ENCODE data around the gene RPS19BP1. TPM values are rescaled to one million over a fixed set of nuclear protein-coding genes. Genes with fewer than 3 reads are reported as not detected.

Gene RPS19BP1
- total RNA-seq, 1 experiment from 2014 or later: 80.4 TPM

GRCh38 chr22:39514373-39514973 lies 18.1 kb downstream of the RPS19BP1 start:
- H3K9me2 ChIP-seq (ENCODE audit: insufficient read depth): no peaks in the 10 kb centered on the region
- H3K4me2 ChIP-seq (ENCODE audit: low read length): no peak overlapping the region
- no peak overlapping the region for H3K4me3 ChIP-seq (replicated peaks in 1 of 2; ENCODE audit: low read depth in 1 of 2, low read length in 2 of 2)
- peaks cover 66% of the 10 kb centered on the region for H3K79me2 ChIP-seq (ENCODE audit: insufficient read depth, low read length)
- ChIA-PET POLR2A (interaction anchor here (1.0 to 1.5 kb wide), 3 partner anchors 10 to 12 kb away, joined by 4 to 12 read pairs (median 5); partner anchors contain the start of gene MIEF1), RAD21 (ENCODE audit: low non-redundant PET in 1 of 2, low total read pairs in 2 of 2, uncharacterized antibody in 2 of 2, unreplicated experiment in 2 of 2) (no interaction called here), CTCF (interaction anchor here (0.6 to 2.2 kb wide), 8 partner anchors 10 to 379 kb away, joined by 3 to 19 read pairs (median 4); partner anchors contain the start of genes MIEF1 and TAB1)
- H4K20me1 ChIP-seq (ENCODE audit: insufficient read depth): peaks cover 9% of the 10 kb centered on the region; the same call in 1 of the 2 replicates
- H3K36me3 ChIP-seq (ENCODE audit: control insufficient read depth in 1 of 2, insufficient read depth in 2 of 2, low read length in 2 of 2): peaks cover 51 to 69% of the 10 kb centered on the region in 2 experiments
- DNase-seq (ENCODE audit: low read depth, low spot score): no peak
- H2AFZ ChIP-seq (ENCODE audit: low read depth, low read length, poor library complexity, severe bottlenecking): no peak overlapping the region
- ATAC-seq: peak; percentile 51; the same call in 1 of the 2 replicates
- peaks cover 10 to 20% of the 10 kb centered on the region in 2 experiments for H3K4me1 ChIP-seq (ENCODE audit: control insufficient read depth in 1 of 2, insufficient read depth in 2 of 2, low read length in 2 of 2)
- no peaks in the 10 kb centered on the region for H3K27me3 ChIP-seq (ENCODE audit: insufficient read depth, low read length)
- peak; percentile 53; the same call in 1 of the 2 replicates for TF ChIP-seq RAD21 (IDR thresholded peaks at IDR 0.05; ENCODE audit: low read depth)
- no peak for TF ChIP-seq EGR1 (IDR thresholded peaks at IDR 0.05; ENCODE audit: low read depth)
- TF ChIP-seq CTCF (IDR thresholded peaks at IDR 0.05 in 2 of 3, conservative IDR thresholded peaks at IDR 0.05 in 1 of 3; ENCODE audit: borderline replicate concordance in 1 of 3, insufficient read depth in 1 of 3, low read depth in 2 of 3, low read length in 2 of 3): peak; percentile 64 to 84 (median 80); a peak in 5 of 6 replicates
- no peak for TF ChIP-seq YY1 (IDR thresholded peaks at IDR 0.05; ENCODE audit: extremely low read depth, insufficient replicate concordance, low read depth, low read length)
- intact Hi-C loops (cut with micrococcal nuclease): no loop called here
- no peak overlapping the region for H3K9ac ChIP-seq (ENCODE audit: low read length)
- no peak overlapping the region for H3K27ac ChIP-seq (ENCODE audit: low read depth, low read length)
- TSS peak; percentile 19 for BruUV-seq (replicated peaks)
- no peaks in the 10 kb centered on the region for H3K9me3 ChIP-seq (ENCODE audit: control insufficient read depth in 1 of 2, insufficient read depth in 1 of 2, low read depth in 1 of 2, low read length in 2 of 2)

- H3K4me2 ChIP-seq (ENCODE audit: low read length): no peak overlapping the region
- ChIA-PET RAD21 (ENCODE audit: low non-redundant PET in 1 of 2, low total read pairs in 2 of 2, uncharacterized antibody in 2 of 2, unreplicated experiment in 2 of 2) (no interaction called here), POLR2A (interaction anchor here (1.0 to 1.5 kb wide), 3 partner anchors 10 to 12 kb away, joined by 4 to 12 read pairs (median 5); partner anchors contain the start of gene MIEF1), CTCF (interaction anchor here (1.2 to 2.2 kb wide), 5 partner anchors 11 to 378 kb away, joined by 3 to 19 read pairs (median 5); partner anchors contain the start of gene MIEF1)
- intact Hi-C loops (cut with micrococcal nuclease): no loop called here
- H4K20me1 ChIP-seq (ENCODE audit: insufficient read depth): peaks cover 9% of the 10 kb centered on the region; the same call in 1 of the 2 replicates
- peaks cover 9 to 15% of the 10 kb centered on the region in 2 experiments for H3K4me1 ChIP-seq (ENCODE audit: control insufficient read depth in 1 of 2, insufficient read depth in 2 of 2, low read length in 2 of 2)
- H3K79me2 ChIP-seq (ENCODE audit: insufficient read depth, low read length): peaks cover 68% of the 10 kb centered on the region
- H3K9me2 ChIP-seq (ENCODE audit: insufficient read depth): no peaks in the 10 kb centered on the region
- no peak overlapping the region for H2AFZ ChIP-seq (ENCODE audit: low read depth, low read length, poor library complexity, severe bottlenecking)
- no peak for DNase-seq (ENCODE audit: low read depth, low spot score)
- no peak overlapping the region for H3K4me3 ChIP-seq (replicated peaks in 1 of 2; ENCODE audit: low read depth in 1 of 2, low read length in 2 of 2)
- BruUV-seq (replicated peaks): no TSS peak
- no peaks in the 10 kb centered on the region for H3K27me3 ChIP-seq (ENCODE audit: insufficient read depth, low read length)
- TF ChIP-seq TCF7L2 (IDR thresholded peaks at IDR 0.05; ENCODE audit: borderline replicate concordance, extremely low read depth, insufficient read depth, insufficient read length): no peak
- no peak for TF ChIP-seq ELF1 (IDR thresholded peaks at IDR 0.05; ENCODE audit: borderline replicate concordance, low read depth)
- H3K9ac ChIP-seq (ENCODE audit: low read length): no peak overlapping the region
- H3K27ac ChIP-seq (ENCODE audit: low read depth, low read length): no peak overlapping the region
- no peak for ATAC-seq
- peaks cover 54 to 75% of the 10 kb centered on the region in 2 experiments for H3K36me3 ChIP-seq (ENCODE audit: control insufficient read depth in 1 of 2, insufficient read depth in 2 of 2, low read length in 2 of 2)
- H3K9me3 ChIP-seq (ENCODE audit: control insufficient read depth in 1 of 2, insufficient read depth in 1 of 2, low read depth in 1 of 2, low read length in 2 of 2): no peaks in the 10 kb centered on the region
Measured at GRCh38 chr22:39513791-39514190, 18.8 kb downstream of the RPS19BP1 start.
